ENCODE data around the gene DLGAP1. TPM values are rescaled to one million over a fixed set of nuclear protein-coding genes. Genes with fewer than 3 reads are reported as not detected.

DLGAP1 gene
- total RNA-seq, 1 experiment from 2014 or later, result 23.2 TPM

GRCh38 chr18:4119127-4119648, 335.9 kb downstream of the DLGAP1 start:
- Histone ChIP-seq H3K27me3 (ENCODE audit: insufficient read depth, low read length) (no peaks in the 10 kb centered on the region), H3T11ph (ENCODE audit: low read length) (no peak overlapping the region), H3K23me2 (ENCODE audit: insufficient read length, low read depth, low read length, poor library complexity, severe bottlenecking) (no peaks in the 10 kb centered on the region), H4K5ac (ENCODE audit: insufficient read length, low read depth, low read length) (no peak overlapping the region), H3K9ac (ENCODE audit: extremely low read depth, insufficient read length, low read length) (no peak overlapping the region), H2BK5ac (ENCODE audit: insufficient read length, low read length) (no peak overlapping the region), H2BK12ac (ENCODE audit: insufficient read length, low read depth, low read length) (no peak overlapping the region), H4K8ac (replicated peaks; ENCODE audit: insufficient read length, low read depth, low read length) (no peak overlapping the region), H3K4me2 (ENCODE audit: insufficient read depth, insufficient read length, low read length) (no peak overlapping the region), H3K79me2 (ENCODE audit: insufficient read depth, low read length) (no peaks in the 10 kb centered on the region), H3K18ac (ENCODE audit: insufficient read length, low read depth, low read length) (no peak overlapping the region), H3K23ac (ENCODE audit: insufficient read length, low read depth, low read length) (no peak overlapping the region), H2BK20ac (ENCODE audit: low read depth, low read length, poor library complexity, severe bottlenecking) (no peak overlapping the region), H2BK120ac (ENCODE audit: low read depth, low read length, poor library complexity, severe bottlenecking) (no peak overlapping the region), H3K4me1 (ENCODE audit: insufficient read depth, low read length) (peaks cover 24% of the 10 kb centered on the region; the same call in 1 of the 2 replicates), H3K27ac (ENCODE audit: insufficient read length, low read depth, low read length) (peak overlapping the region; percentile 46), H2BK15ac (ENCODE audit: low read depth, low read length) (no peak overlapping the region), H4K20me1 (ENCODE audit: control insufficient read depth, insufficient read depth, insufficient read length) (no peaks in the 10 kb centered on the region), H3K56ac (ENCODE audit: insufficient read length, low read depth, low read length) (no peak overlapping the region), H3K79me1 (ENCODE audit: insufficient read depth, low read depth, low read length, poor library complexity, severe bottlenecking) (no peaks in the 10 kb centered on the region), H2AFZ (ENCODE audit: low read length) (no peak overlapping the region), H3K4ac (ENCODE audit: low read depth, low read length) (no peak overlapping the region), H3K14ac (ENCODE audit: insufficient read depth, low read length) (no peak overlapping the region), H4K91ac (ENCODE audit: insufficient read length, low read depth, low read length) (no peak overlapping the region), H2AK5ac (ENCODE audit: insufficient read length, low read length) (no peak overlapping the region), H3K9me3 (ENCODE audit: control insufficient read depth, low read depth, low read length) (no peaks in the 10 kb centered on the region)
- Mint-ChIP-seq H3K4me1 (peaks cover 74 to 75% of the 10 kb centered on the region in 2 experiments), H3K27ac (peak overlapping the region; percentile 95 to 100 (median 96)), H3K4me3 (peak overlapping the region; percentile 6 to 61; a peak in 2 of 5 replicates), H3K36me3 (ENCODE audit: insufficient read depth in 1 of 3, low read depth in 3 of 3) (peaks cover 12 to 47% (median 34%) of the 10 kb centered on the region in 3 experiments), H3K9me3 (peaks cover 29 to 34% of the 10 kb centered on the region in 2 experiments), H3K27me3 (ENCODE audit: low read depth) (no peaks in the 10 kb centered on the region)
- peak; percentile 82 for DNase-seq
- WGBS (ENCODE audit: extremely low coverage, insufficient read length, low lambda C conversion rate), result no CpG with 5 or more reads among the region's 7 CpGs
- no peak for TF ChIP-seq CTCF (conservative IDR thresholded peaks at IDR 0.05)
